Adrenal gland (tissue), 12 donors: ENCODE measurements around the gene KCTD5. TPM values are rescaled to one million over a fixed set of nuclear protein-coding genes. Genes with fewer than 3 reads are reported as not detected.

Source experiments
- DNase-seq, 7 donors: peaks; one replicate each; pipeline ENCODE4 v3.0.0-alpha.2; 2019 to 2020
- H3K27ac ChIP-seq, 5 donors: fragments of 200-600 bp; sonication (generic) in 4 of 5; 1 replicate in 3 of 5; 2 replicates in 2 of 5; pipeline versions ENCODE4 v1.5.1 to v1.8.0; 2016 to 2020; ENCODE audit warnings: mild to moderate bottlenecking in 1 of 5
- H3K27me3 ChIP-seq: fragments of 200-600 bp; 2 replicates; pipeline ENCODE4 v1.8.0; 2021
- H3K36me3 ChIP-seq, 2 donors: fragments of 200-600 bp; replicated peaks in 1 of 2; 1 replicate in 1 of 2; 2 replicates in 1 of 2; pipeline versions ENCODE4 v1.5.1 to v1.8.0; 2018 to 2022
- H3K4me1 ChIP-seq, 2 donors: fragments of 200-600 bp; replicated peaks in 1 of 2; 1 replicate in 1 of 2; 2 replicates in 1 of 2; pipeline versions ENCODE4 v1.5.1 to v1.8.0; 2018 to 2021
- H3K4me3 ChIP-seq, 4 donors: fragments of 200-600 bp; sonication (generic) in 3 of 4; one replicate each; pipeline ENCODE4 v1.5.1; 2016 to 2018
- H3K9me3 ChIP-seq, 3 donors: fragments of 200-600 bp; sonication (generic) in 1 of 3; replicated peaks in 1 of 3; 1 replicate in 2 of 3; 2 replicates in 1 of 3; pipeline versions ENCODE4 v1.5.1 to v1.8.0; 2016 to 2021
- CTCF ChIP-seq, 6 experiments: fragments of 450-650 bp in 4 of 6; fragments of 200-600 bp in 2 of 6; sonication (generic) in 1 of 6; IDR thresholded peaks; 1 replicate in 5 of 6; 2 replicates in 1 of 6; pipeline versions ENCODE4 v1.5.1 to v1.8.0; 2016 to 2021; ENCODE audit warnings: antibody characterized with exemption in 6 of 6, mild to moderate bottlenecking in 2 of 6, moderate library complexity in 1 of 6
- POLR2A ChIP-seq, 2 donors: fragments of 450-650 bp; IDR thresholded peaks; one replicate each; pipeline ENCODE4 v1.6.1; 2017; ENCODE audit warnings: antibody characterized with exemption in 2 of 2, mild to moderate bottlenecking in 2 of 2, moderate library complexity in 1 of 2
- WGBS, 4 donors: extraction: QIAGEN DNeasy Blood & Tissue Kit in 2 of 4; methylation state at CpG; one replicate each; pipeline versions ENCODE4 v1.1.5 to v1.1.7; 2013 to 2017; 5-methylcytosine and 5-hydroxymethylcytosine counted together
- intact Hi-C, 2 donors: fragments of 100-400 bp; cut with DNase I; formaldehyde crosslinking; loops; one replicate each; pipeline versions ENCODE4 v1.14.1 to v1.15.0; 2022 to 2023
- polyA plus RNA-seq, 3 donors: library from polyadenylated mRNA; stranded (reverse); fragments of 200-250 nt in 2 of 3; fragments of 350-450 nt in 1 of 3; fragmentation: Illumina TruSeq in 1 of 3; extraction: RNeasy Lipid Tissue Mini Kit (QIAGEN cat#74804) in 1 of 3; gene quantifications; one replicate each; pipeline ENCODE4 v1.2.3, GENCODE V29; 2013 to 2014
- total RNA-seq, 9 donors: library from RNA; depleted of rRNA in 4 of 9; stranded (reverse); fragments of >200 nt in 4 of 9; fragments of 120-200 nt in 1 of 9; fragmentation: NEBNext Ultra II Directional in 1 of 9; extraction: Animal tissue kit (Norgen Biotek cat#: 25700) in 1 of 9; gene quantifications; one replicate each; pipeline versions ENCODE4 v1.1.0 to v1.2.4, GENCODE V29; 2013 to 2023
- donor health status: healthy with polysubstance abuse.
- donor health status: Bipolar disorder and iron deficiency.
- donor health status: DM: yes; HTN: yes; CAD: no.
- donor health status: DM: no; HTN: no; CAD: no.
- donor health status: DM: no; HTN: no; CAD: no.
- donor health status: DM: yes; HTN: yes; CAD: no.

Gene KCTD5
- total and polyA plus RNA-seq, 12 donors = 11.0 to 81.5 (median 18.7) TPM

DNA sequence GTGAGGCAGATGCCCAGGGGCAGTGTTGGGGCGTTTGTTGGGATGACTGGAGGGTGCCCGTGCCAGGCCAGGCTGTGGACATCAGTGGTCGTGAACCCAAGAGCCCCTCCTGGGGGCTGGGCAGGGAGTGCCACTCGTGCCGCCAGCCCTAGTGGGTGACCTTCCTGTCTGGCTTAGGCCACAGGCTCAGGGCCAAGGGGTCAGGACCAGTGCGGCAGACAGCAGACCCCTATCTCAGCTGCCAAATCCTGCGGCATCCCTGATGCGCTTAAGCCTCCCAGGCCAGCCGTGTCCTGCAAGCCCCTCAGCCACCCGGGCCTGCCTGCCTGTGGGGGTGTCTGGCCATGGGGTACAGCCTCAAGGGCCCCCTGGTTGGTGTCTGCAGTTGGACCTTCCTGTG, 23.0 kb downstream of the KCTD5 start:
- Histone ChIP-seq H3K27me3 (no peaks in the 10 kb centered on the region), H3K36me3 (peaks cover 0 to 69% of the 10 kb centered on the region in 2 donors), H3K27ac (no peak overlapping the region), H3K4me3 (no peak overlapping the region), H3K9me3 (no peaks in the 10 kb centered on the region), H3K4me1 (no peaks in the 10 kb centered on the region)
- intact Hi-C loops = no loop called here
- TF ChIP-seq POLR2A (IDR thresholded peaks at IDR 0.05) = no peak
- no peak for TF ChIP-seq CTCF (IDR thresholded peaks at IDR 0.05)
- WGBS, 4 donors = 88 to 93% (median 90%) methylated on average over 5 to 10 of the region's 10 CpGs; no CpG with 5 or more reads in 1 of the 4 donors
- DNase-seq = no peak

GRCh38 chr16:2706085-2706484, 23.8 kb downstream of the KCTD5 start:
- H3K4me1 ChIP-seq = no peaks in the 10 kb centered on the region
- 96 to 100% (median 97%) methylated on average over 4 to 17 of the region's 17 CpGs; no CpG with 5 or more reads in 1 of the 4 donors for WGBS, 4 donors
- H3K27ac ChIP-seq = no peak overlapping the region
- no peaks in the 10 kb centered on the region for H3K27me3 ChIP-seq
- peaks cover 0 to 62% of the 10 kb centered on the region in 2 donors for H3K36me3 ChIP-seq
- TF ChIP-seq POLR2A (IDR thresholded peaks at IDR 0.05) (no peak), CTCF (IDR thresholded peaks at IDR 0.05) (no peak)
- no peak overlapping the region for H3K4me3 ChIP-seq
- no peaks in the 10 kb centered on the region for H3K9me3 ChIP-seq
- intact Hi-C loops = no loop called here
- no peak for DNase-seq

DNA sequence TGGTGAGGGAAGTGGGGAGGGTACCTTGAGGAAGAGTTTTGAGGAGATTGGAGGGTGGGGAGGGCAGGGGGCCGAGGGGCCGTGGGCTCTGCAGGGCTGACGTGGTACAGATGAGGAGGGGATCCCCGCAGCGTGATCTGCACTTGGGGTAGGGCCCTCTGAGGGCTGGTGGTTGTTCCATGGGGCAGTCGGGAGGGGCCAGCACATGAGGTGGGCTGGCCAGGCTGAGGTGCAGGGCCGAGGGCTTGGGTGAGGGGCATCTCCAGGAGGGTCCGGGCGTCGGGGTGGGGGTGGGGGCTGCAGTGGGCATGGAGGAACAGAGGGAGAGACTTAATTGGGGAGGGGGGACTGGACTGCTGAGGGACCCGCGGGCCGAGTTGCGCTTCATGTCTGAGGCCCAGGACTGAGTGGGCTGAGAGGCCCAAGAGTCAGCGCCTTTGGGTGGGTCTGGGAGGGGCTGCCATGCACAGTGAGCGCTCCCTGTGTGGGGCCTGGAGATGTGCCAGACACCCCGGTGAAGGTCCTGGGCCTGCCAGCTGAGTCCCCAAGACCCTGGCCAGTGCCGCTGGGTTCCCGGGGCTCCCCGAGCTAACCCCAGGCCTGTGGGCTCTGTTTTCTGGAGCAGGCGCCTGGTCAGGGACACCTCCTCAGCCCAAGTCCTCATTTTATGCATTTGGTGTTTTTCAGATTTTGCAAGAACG, 24.4 kb downstream of the KCTD5 start:
- DNase-seq = no peak
- TF ChIP-seq CTCF (IDR thresholded peaks at IDR 0.05) (no peak), POLR2A (IDR thresholded peaks at IDR 0.05) (no peak)
- H3K36me3 ChIP-seq = peaks cover 0 to 55% of the 10 kb centered on the region in 2 donors
- no peaks in the 10 kb centered on the region for H3K9me3 ChIP-seq
- no peaks in the 10 kb centered on the region for H3K4me1 ChIP-seq
- intact Hi-C loops = no loop called here
- no peak overlapping the region for H3K4me3 ChIP-seq
- WGBS, 4 donors = 92 to 96% (median 95%) methylated on average over 11 to 22 of the region's 22 CpGs
- no peak overlapping the region for H3K27ac ChIP-seq
- H3K27me3 ChIP-seq = no peaks in the 10 kb centered on the region

DNA sequence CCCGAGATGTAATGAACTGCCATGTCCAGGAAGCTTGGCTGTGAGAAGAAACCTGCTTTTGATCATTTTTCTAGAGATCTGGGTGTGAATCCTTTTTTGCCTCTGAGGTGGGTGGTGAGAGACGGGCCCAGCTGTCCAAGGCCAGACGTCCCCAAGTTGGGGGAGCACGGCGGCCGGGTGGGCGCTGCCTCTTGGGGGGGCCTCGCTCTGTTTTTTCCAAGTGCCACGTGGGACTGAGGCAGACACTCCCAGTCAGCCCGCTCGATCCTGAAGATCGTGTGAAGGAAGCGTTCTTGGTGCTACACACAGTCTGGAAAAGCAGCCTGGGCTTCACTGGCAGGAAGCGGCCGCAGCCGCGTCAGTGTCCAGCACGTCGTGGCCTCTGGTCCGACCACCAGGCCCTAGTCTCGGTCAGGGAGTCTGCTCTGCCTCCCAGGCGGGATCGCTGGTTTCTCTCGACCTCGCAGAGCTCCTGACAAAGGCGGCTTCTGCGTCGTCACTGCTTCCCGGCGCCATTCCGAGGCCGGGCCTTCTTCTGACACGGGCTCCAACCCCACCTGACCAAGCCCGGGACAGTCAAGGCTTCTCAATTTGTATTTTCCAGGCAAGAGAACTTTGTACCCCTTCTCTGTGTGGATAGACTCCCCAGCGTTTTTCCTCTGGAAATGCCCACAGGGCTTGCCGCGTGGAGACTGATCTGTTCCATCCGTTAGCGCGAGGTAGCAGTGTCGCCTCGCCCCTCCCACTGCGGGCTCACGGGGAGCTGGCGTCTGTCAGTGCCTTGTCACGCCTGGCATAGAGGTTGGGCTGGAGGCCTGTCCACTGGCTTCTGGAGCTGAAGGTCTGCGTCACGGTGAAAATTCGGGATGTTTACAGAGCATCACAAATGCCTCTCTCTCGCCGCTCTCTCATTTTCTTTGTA, 25.3 kb downstream of the KCTD5 start:
- TF ChIP-seq CTCF (IDR thresholded peaks at IDR 0.05) = no peak
- TF ChIP-seq POLR2A (IDR thresholded peaks at IDR 0.05) = no peak
- Histone ChIP-seq H3K4me3 (no peak overlapping the region), H3K36me3 (peaks cover 0 to 47% of the 10 kb centered on the region in 2 donors), H3K4me1 (no peaks in the 10 kb centered on the region), H3K27me3 (no peaks in the 10 kb centered on the region), H3K9me3 (no peaks in the 10 kb centered on the region), H3K27ac (no peak overlapping the region)
- no peak for DNase-seq
- 91 to 94% (median 93%) methylated on average over 49 to 51 of the region's 51 CpGs for WGBS, 4 donors
- intact Hi-C loops = no loop called here
